WI38 (cell line): ENCODE measurements around the gene ADAM23.

ENCODE experiments used
- H3K4me3 ChIP-seq: 2 replicates; pipeline ENCODE4 v1.5.1; 2011; ENCODE audit warnings: low read depth, mild to moderate bottlenecking, control low read depth, low read length
- TF ChIP-seq, protein P1 (sequence below): IDR thresholded peaks from 2 replicates; pipeline ENCODE4 v1.5.1; 2012; ENCODE audit warnings: low read depth, mild to moderate bottlenecking, control low read depth, low read length

Gene ADAM23

DNA sequence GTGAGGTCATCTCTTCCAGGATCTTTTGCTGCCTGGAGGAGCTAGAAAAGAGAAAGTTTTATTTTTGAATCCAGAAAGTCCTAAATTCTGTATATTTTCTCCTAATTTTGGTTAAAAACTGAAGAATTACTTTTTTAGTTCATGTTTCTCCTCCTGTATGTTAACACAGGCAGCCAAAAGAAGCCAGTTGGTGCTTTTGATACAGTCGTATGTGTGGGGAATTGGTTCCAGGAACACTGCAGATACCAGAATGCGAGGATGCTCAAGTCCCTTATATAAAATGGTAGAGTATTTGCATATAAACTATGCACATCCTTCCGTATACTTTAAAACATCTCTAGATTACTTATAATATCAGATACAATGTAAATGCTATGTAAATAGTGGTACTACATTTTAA lies 22.6 kb upstream of the ADAM23 start:
- no peak overlapping the region for H3K4me3 ChIP-seq

DNA sequence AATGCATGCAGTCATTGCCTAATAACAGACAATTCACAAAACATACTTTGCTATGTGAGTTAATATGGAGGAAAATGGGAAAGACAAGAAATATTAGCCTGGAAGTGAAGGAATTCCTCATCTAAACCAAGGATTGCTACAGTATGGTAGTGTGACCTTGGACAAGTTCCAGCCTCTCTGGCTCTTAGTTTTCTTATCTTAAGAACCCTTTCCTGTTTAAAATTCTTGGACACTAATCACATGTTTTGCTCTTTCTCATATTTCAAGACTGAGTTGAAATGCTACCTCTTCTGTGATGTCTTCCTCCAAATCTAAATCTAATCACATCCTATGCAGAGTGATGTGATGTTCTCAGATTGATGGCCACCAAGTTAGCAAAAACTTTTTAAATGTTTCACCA lies 20.8 kb upstream of the ADAM23 start:
- no peak overlapping the region for H3K4me3 ChIP-seq
- TF ChIP-seq, protein P1, sequence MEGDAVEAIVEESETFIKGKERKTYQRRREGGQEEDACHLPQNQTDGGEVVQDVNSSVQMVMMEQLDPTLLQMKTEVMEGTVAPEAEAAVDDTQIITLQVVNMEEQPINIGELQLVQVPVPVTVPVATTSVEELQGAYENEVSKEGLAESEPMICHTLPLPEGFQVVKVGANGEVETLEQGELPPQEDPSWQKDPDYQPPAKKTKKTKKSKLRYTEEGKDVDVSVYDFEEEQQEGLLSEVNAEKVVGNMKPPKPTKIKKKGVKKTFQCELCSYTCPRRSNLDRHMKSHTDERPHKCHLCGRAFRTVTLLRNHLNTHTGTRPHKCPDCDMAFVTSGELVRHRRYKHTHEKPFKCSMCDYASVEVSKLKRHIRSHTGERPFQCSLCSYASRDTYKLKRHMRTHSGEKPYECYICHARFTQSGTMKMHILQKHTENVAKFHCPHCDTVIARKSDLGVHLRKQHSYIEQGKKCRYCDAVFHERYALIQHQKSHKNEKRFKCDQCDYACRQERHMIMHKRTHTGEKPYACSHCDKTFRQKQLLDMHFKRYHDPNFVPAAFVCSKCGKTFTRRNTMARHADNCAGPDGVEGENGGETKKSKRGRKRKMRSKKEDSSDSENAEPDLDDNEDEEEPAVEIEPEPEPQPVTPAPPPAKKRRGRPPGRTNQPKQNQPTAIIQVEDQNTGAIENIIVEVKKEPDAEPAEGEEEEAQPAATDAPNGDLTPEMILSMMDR: no peak

More for the DNA sequence above, 22.6 kb upstream of the ADAM23 start:
- TF ChIP-seq, protein P1: no peak

- no peak overlapping the region for H3K4me3 ChIP-seq
- TF ChIP-seq, protein P1: no peak
Measured at GRCh38 chr2:206423147-206423546, 20.2 kb upstream of the ADAM23 start.

GRCh38 chr2:206424134-206424533 lies 19.2 kb upstream of the ADAM23 start:
- TF ChIP-seq, protein P1: no peak
- H3K4me3 ChIP-seq: no peak overlapping the region

DNA sequence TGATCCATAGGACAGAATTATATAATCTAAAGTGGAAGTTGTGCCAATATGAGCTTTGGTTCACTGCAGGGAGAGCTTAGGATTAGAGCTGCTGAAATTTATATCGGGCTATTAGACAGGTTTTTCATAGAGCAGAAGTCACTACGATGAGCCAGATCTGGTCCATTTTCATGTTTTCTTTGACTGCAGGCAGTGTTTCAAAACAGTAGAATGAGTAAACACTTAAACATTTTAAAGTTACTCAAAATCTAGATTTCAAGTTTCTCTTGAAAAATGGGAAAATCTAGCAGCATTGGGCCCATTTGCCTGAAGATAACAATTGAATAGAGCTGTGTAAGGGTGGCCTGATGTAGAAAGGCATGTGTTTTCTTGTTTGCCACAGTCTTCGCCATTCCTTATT lies 14.5 kb upstream of the ADAM23 start:
- no peak overlapping the region for H3K4me3 ChIP-seq
- TF ChIP-seq, protein P1: no peak

DNA sequence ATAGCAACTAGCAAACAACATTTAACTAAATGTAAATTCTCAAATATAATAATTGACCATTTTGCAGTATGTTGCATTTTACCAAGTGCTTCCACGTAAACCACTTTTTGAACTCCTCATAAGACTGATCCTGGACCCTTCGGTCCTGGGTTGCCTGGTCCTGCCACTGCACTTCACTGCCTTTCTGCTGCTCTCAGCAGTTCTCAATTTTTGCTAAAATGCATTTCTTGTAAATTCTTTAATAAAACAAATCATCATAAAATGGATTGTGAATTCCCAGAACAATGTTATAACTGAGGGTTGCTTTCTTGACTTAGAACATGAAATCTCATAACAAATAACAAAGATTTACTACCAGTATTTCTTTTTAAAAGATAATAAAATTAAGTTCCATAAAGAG lies 12.9 kb upstream of the ADAM23 start:
- TF ChIP-seq, protein P1: no peak
- no peak overlapping the region for H3K4me3 ChIP-seq

DNA sequence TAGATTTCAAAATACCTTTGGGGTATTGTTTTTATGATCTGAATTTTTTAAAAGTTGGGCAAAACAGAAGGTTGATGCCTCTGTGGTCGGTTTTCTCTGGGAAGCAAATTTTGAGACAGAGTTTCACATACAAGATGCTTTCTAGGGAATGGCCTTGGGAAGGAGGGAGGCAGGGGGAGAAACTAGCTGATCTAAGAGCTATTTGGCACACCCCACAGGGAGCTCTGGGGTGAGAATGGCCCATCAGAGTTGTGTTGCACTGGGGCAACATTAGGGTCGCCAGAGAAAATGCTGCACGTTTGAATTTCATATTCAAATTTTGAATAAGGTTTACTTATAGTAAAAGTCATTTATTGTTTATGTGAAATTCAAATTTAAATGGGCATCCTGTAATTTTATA lies 11.9 kb upstream of the ADAM23 start:
- no peak overlapping the region for H3K4me3 ChIP-seq
- TF ChIP-seq, protein P1: no peak
